HCT116 (cell line): Measurements from ENCODE around the gene DDI2. TPM values are rescaled to one million over a fixed set of nuclear protein-coding genes. Genes with fewer than 3 reads are reported as not detected.
"Not testable (repeated sequence)": the region's sequence is repeated elsewhere in the genome, so short reads cannot be mapped to it uniquely, and the experiment has no call there.

Experiments
- ATAC-seq: fragments of 200-7000 bp; cut with Tn5 transposase; 2 replicates; pipeline ENCODE4 v1.9.1; 2020; ENCODE audit warnings: mild to moderate bottlenecking, moderate library complexity
- BruUV-seq: library from RNA; stranded (reverse); fragments of 400-500 nt; replicated peaks from 2 replicates; lab custom pipeline; 2021; lab: Mats Ljungman, UMichigan
- CTCF ChIA-PET: fragments of 300-600 bp; sonication (Branson Sonifier 250); formaldehyde crosslinking; loops from one replicate; lab custom pipeline; 2021; ENCODE audit warnings: antibody characterized with exemption; lab: Charles Lee
- POLR2A ChIA-PET: fragments of 300-600, 350-600 bp; sonication (Branson Sonifier 250); formaldehyde crosslinking; loops from one replicate; lab custom pipeline; 2021; ENCODE audit warnings: antibody characterized with exemption; lab: Charles Lee
- RAD21 ChIA-PET, 2 experiments: fragments of 300-600 bp; sonication (Branson Sonifier 250); formaldehyde crosslinking; loops; one replicate each; lab custom pipeline; 2023; ENCODE audit warnings: low total read pairs in 2 of 2; ENCODE audit not compliant: uncharacterized antibody in 2 of 2, unreplicated experiment in 2 of 2, low non-redundant PET in 1 of 2; lab: Charles Lee
- DNase-seq: peaks from one replicate; pipeline ENCODE4 v3.0.0-alpha.2; 2010; ENCODE audit warnings: low read depth, low spot score
- H2AFZ ChIP-seq: fragments of 200-600 bp; shearing (Covaris generic), sonication (generic); 2 replicates; pipeline ENCODE4 v1.6.1; 2017; ENCODE audit warnings: low read depth, mixed run types, mixed read lengths, antibody characterized with exemption, low read length; ENCODE audit not compliant: poor library complexity, severe bottlenecking
- H3K27ac ChIP-seq: 2 replicates; pipeline ENCODE4 v1.5.1; 2012; ENCODE audit warnings: low read depth, low read length
- H3K27me3 ChIP-seq: fragments of 200-600 bp; sonication (generic); 2 replicates; pipeline ENCODE4 v1.6.1; 2016; ENCODE audit warnings: mixed run types, low read length, mixed read lengths; ENCODE audit not compliant: insufficient read depth
- H3K36me3 ChIP-seq, 2 experiments: fragments of 200-500 bp in 1 of 2; fragments of 200-600 bp in 1 of 2; sonication (Bioruptor generic) in 1 of 2; sonication (generic) in 1 of 2; 2 replicates each; pipeline versions ENCODE4 v1.5.1 to v1.6.1; 2014 to 2016; ENCODE audit warnings: low read length in 2 of 2, inconsistent platforms in 1 of 2, mixed read lengths in 1 of 2, mixed run types in 1 of 2; ENCODE audit not compliant: insufficient read depth in 2 of 2, control insufficient read depth in 1 of 2
- H3K4me1 ChIP-seq, 2 experiments: fragments of 200-600 bp in 1 of 2; sonication (generic) in 1 of 2; 2 replicates each; pipeline versions ENCODE4 v1.5.1 to v1.6.1; 2012 to 2017; ENCODE audit warnings: low read length in 2 of 2, inconsistent platforms in 1 of 2, mild to moderate bottlenecking in 1 of 2, mixed read lengths in 1 of 2, mixed run types in 1 of 2, moderate library complexity in 1 of 2; ENCODE audit not compliant: insufficient read depth in 2 of 2, control insufficient read depth in 1 of 2
- H3K4me2 ChIP-seq: fragments of 200-600 bp; sonication (generic); 2 replicates; pipeline ENCODE4 v1.6.1; 2017; ENCODE audit warnings: mixed run types, low read length, mixed read lengths
- H3K4me3 ChIP-seq, 2 experiments: fragments of 200-600 bp in 1 of 2; sonication (generic) in 1 of 2; replicated peaks in 1 of 2; 2 replicates each; pipeline ENCODE4 v1.5.1; 2011 to 2016; ENCODE audit warnings: low read length in 2 of 2, control low read depth in 1 of 2, low read depth in 1 of 2, mild to moderate bottlenecking in 1 of 2, mixed read lengths in 1 of 2, mixed run types in 1 of 2
- H3K79me2 ChIP-seq: fragments of 200-600 bp; sonication (generic); 2 replicates; pipeline ENCODE4 v1.6.1; 2017; ENCODE audit warnings: mild to moderate bottlenecking, mixed run types, low read length, moderate library complexity, mixed read lengths; ENCODE audit not compliant: insufficient read depth
- H3K9ac ChIP-seq: fragments of 200-600 bp; sonication (generic); 2 replicates; pipeline ENCODE4 v1.6.1; 2016; ENCODE audit warnings: low read length, mixed read lengths
- H3K9me2 ChIP-seq: fragments of 200-600 bp; sonication (generic), shearing (Covaris generic); 2 replicates; pipeline ENCODE4 v1.6.1; 2017; ENCODE audit warnings: mixed run types, mild to moderate bottlenecking, moderate library complexity; ENCODE audit not compliant: insufficient read depth
- H3K9me3 ChIP-seq, 2 experiments: fragments of 200-500 bp in 1 of 2; fragments of 200-600 bp in 1 of 2; sonication (Bioruptor generic) in 1 of 2; sonication (generic) in 1 of 2; 2 replicates each; pipeline ENCODE4 v1.6.1; 2014 to 2017; ENCODE audit warnings: low read length in 2 of 2, mixed read lengths in 2 of 2, inconsistent platforms in 1 of 2, low read depth in 1 of 2, mild to moderate bottlenecking in 1 of 2, mixed run types in 1 of 2, moderate library complexity in 1 of 2; ENCODE audit not compliant: control insufficient read depth in 1 of 2, insufficient read depth in 1 of 2
- H4K20me1 ChIP-seq: fragments of 200-600 bp; sonication (generic), shearing (Covaris generic); 2 replicates; pipeline ENCODE4 v1.6.1; 2017; ENCODE audit warnings: mixed run types, mild to moderate bottlenecking, moderate library complexity; ENCODE audit not compliant: insufficient read depth
- CEBPB ChIP-seq: IDR thresholded peaks from 2 replicates; pipeline ENCODE4 v1.6.1; 2012; ENCODE audit warnings: low read depth
- EGR1 ChIP-seq: IDR thresholded peaks from 2 replicates; pipeline ENCODE4 v1.6.1; 2012; ENCODE audit warnings: low read depth
- ELF1 ChIP-seq: IDR thresholded peaks from 2 replicates; pipeline ENCODE4 v1.6.1; 2012; ENCODE audit warnings: low read depth, borderline replicate concordance
- FOSL1 ChIP-seq: IDR thresholded peaks from 2 replicates; pipeline ENCODE4 v1.6.1; 2012; ENCODE audit warnings: low read depth
- JUND ChIP-seq: IDR thresholded peaks from 2 replicates; pipeline ENCODE4 v1.6.1; 2012
- TCF7L2 ChIP-seq: IDR thresholded peaks from 2 replicates; pipeline ENCODE4 v1.7.0; 2011; ENCODE audit warnings: borderline replicate concordance, inconsistent platforms; ENCODE audit not compliant: insufficient read depth, insufficient read length; ENCODE audit errors: extremely low read depth
- YY1 ChIP-seq: IDR thresholded peaks from 2 replicates; pipeline ENCODE4 v1.6.1; 2011; ENCODE audit warnings: low read length, low read depth, moderate library complexity, mild to moderate bottlenecking; ENCODE audit not compliant: insufficient replicate concordance; ENCODE audit errors: extremely low read depth
- intact Hi-C: fragments of 100-400 bp; cut with micrococcal nuclease; formaldehyde crosslinking; loops from 2 replicates; pipeline ENCODE4 v1.10.0; 2022
- total RNA-seq: library from RNA; stranded (reverse); gene quantifications from one replicate; pipeline ENCODE4 v1.2.1, GENCODE V29; 2021; ENCODE audit not compliant: unreplicated experiment
- TF ChIP-seq, protein P1 (sequence below): IDR thresholded peaks from 2 replicates; pipeline ENCODE4 v1.6.1; 2012
- TF ChIP-seq, protein P2 (sequence below): IDR thresholded peaks from 2 replicates; pipeline ENCODE4 v1.6.1; 2011; ENCODE audit warnings: mild to moderate bottlenecking, low read length, moderate library complexity; ENCODE audit not compliant: insufficient replicate concordance; ENCODE audit errors: extremely low read depth

DDI2 gene
- total RNA-seq, 1 experiment from 2014 or later: 26.3 TPM

DNA sequence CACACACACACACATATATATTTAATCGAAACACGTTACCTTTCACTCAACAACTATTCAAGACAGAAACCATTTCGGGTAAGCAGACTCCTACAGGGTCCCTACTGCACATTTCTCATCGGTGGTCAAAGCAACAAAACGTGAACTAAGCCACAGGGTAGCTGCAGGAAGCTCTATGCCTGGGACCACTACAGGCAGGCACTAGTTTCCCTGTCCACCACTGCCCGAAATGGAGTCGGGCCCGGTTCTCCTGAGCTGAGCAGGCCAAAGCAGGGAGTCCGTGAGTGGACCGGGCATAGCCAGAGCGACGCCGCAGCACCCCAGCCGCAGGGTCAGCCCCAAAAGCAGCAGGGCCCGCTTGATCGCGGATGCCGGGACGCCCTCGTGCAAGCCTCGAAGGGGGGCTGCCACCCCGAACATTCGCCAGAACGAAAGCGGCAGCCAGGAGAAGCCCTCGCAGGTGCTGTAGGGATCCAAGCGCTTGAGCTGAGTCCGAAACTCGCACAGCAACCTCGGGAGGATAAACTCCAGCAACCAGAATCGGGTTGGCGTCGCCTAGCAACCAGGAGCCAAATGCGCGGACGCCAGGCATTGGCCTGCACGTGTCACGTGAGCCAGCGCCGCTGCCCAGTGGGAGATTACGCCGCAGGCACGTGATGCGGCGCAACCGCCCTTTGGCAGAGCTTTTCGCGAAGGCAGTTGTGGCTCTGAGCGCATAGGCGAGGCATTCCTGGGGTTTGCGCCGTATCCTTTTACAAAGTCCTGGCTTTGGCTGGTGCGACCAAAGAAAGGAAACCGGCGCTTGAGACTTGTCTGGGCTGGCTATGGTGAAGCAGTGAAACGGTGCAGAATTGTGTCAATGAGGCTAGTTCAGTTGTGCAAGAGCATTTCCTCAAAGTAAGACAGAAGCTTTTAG is 13.9 kb upstream of the DDI2 start:
- TF ChIP-seq JUND (no peak), EGR1 (no peak), FOSL1 (no peak), CEBPB (no peak), YY1 (no peak), ELF1 (no peak), TCF7L2 (no peak)
- TF ChIP-seq, protein P1, sequence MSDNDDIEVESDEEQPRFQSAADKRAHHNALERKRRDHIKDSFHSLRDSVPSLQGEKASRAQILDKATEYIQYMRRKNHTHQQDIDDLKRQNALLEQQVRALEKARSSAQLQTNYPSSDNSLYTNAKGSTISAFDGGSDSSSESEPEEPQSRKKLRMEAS: no peak
- TF ChIP-seq, protein P2, sequence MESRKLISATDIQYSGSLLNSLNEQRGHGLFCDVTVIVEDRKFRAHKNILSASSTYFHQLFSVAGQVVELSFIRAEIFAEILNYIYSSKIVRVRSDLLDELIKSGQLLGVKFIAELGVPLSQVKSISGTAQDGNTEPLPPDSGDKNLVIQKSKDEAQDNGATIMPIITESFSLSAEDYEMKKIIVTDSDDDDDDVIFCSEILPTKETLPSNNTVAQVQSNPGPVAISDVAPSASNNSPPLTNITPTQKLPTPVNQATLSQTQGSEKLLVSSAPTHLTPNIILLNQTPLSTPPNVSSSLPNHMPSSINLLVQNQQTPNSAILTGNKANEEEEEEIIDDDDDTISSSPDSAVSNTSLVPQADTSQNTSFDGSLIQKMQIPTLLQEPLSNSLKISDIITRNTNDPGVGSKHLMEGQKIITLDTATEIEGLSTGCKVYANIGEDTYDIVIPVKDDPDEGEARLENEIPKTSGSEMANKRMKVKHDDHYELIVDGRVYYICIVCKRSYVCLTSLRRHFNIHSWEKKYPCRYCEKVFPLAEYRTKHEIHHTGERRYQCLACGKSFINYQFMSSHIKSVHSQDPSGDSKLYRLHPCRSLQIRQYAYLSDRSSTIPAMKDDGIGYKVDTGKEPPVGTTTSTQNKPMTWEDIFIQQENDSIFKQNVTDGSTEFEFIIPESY: no peak
- RAD21 ChIA-PET: no interaction called here
- Histone ChIP-seq H4K20me1 (no peaks in the 10 kb centered on the region), H3K4me3 (no peak overlapping the region), H3K9ac (no peak overlapping the region), H3K4me2 (no peak overlapping the region), H3K9me3 (no peaks in the 10 kb centered on the region), H3K4me1 (no peaks in the 10 kb centered on the region), H3K9me2 (no peaks in the 10 kb centered on the region), H3K27me3 (no peaks in the 10 kb centered on the region), H3K36me3 (no peaks in the 10 kb centered on the region), H3K27ac (no peak overlapping the region), H2AFZ (no peak overlapping the region), H3K79me2 (no peaks in the 10 kb centered on the region)
- CTCF ChIA-PET: no interaction called here
- BruUV-seq: no TSS peak
- POLR2A ChIA-PET: no interaction called here
- ATAC-seq (no peak), DNase-seq (no peak)
- intact Hi-C loops: no loop called here

DNA sequence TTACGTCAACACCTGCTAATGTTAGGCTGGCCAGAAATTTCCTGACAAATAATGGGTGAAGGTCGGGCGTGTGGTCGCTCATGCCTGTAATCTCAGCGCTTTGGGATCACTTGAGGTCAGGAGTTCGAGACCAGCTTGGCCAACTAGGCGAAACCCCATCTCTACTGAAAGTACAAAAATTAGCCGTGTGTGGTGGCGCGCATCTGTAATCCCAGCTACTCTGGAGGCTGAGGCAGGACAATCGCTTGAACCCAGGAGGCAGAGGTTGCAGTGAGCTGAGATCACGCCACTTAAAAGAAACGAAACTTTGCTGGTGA is 13.3 kb upstream of the DDI2 start:
- POLR2A ChIA-PET, H3K27ac ChIP-seq, H3K36me3 ChIP-seq, H2AFZ ChIP-seq, intact Hi-C loops, H3K9me2 ChIP-seq, H3K9me3 ChIP-seq, H3K4me2 ChIP-seq, H3K27me3 ChIP-seq, H3K9ac ChIP-seq, RAD21 ChIA-PET, H3K79me2 ChIP-seq, CTCF ChIA-PET, H4K20me1 ChIP-seq, H3K4me3 ChIP-seq, ATAC-seq, H3K4me1 ChIP-seq, DNase-seq, BruUV-seq: not testable (repeated sequence)

DNA sequence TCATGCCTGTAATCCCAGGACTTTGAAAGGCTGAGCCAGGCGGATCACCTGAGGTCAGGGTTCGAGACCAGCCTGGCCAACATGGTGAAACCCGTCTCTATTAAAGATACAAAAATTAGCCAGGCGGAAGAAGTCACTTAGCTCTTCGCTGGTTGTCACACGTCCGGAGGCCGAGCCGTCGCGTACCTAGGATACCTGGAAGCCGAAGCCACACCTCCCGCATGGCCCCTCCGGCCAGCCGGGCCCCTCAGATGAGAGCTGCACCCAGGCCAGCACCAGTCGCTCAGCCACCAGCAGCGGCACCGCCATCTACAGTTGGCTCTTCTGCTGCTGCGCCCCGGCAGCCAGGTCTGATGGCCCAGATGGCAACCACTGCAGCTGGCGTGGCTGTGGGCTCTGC is 12.9 kb upstream of the DDI2 start:
- H3K4me1 ChIP-seq, H3K27me3 ChIP-seq, H4K20me1 ChIP-seq, ATAC-seq, H3K27ac ChIP-seq, H2AFZ ChIP-seq, DNase-seq, H3K9me3 ChIP-seq, RAD21 ChIA-PET, BruUV-seq, H3K9me2 ChIP-seq, intact Hi-C loops, POLR2A ChIA-PET, H3K4me3 ChIP-seq, H3K36me3 ChIP-seq, H3K4me2 ChIP-seq, CTCF ChIA-PET, H3K9ac ChIP-seq, H3K79me2 ChIP-seq: not testable (repeated sequence)
